IPS-20b (cell line): Measurements from ENCODE around the gene WSCD2.

Experiments
- H3K27ac ChIP-seq: one replicate; pipeline ENCODE4 v1.5.1; 2013; ENCODE audit warnings: low read length
- H3K27me3 ChIP-seq: 2 replicates; pipeline ENCODE4 v1.6.1; 2013; ENCODE audit warnings: mild to moderate bottlenecking, low read length, inconsistent platforms; ENCODE audit not compliant: insufficient read depth
- H3K36me3 ChIP-seq: 2 replicates; pipeline ENCODE4 v1.6.1; 2013; ENCODE audit warnings: low read depth, mild to moderate bottlenecking, inconsistent platforms, low read length, moderate library complexity; ENCODE audit not compliant: insufficient read depth
- H3K4me1 ChIP-seq: 2 replicates; pipeline ENCODE4 v1.6.1; 2013; ENCODE audit warnings: mild to moderate bottlenecking, control low read depth, inconsistent platforms, low read length, moderate library complexity; ENCODE audit not compliant: insufficient read depth
- H3K4me3 ChIP-seq: 2 replicates; pipeline ENCODE4 v1.5.1; 2013; ENCODE audit warnings: mild to moderate bottlenecking, low read length, inconsistent platforms
- H3K9ac ChIP-seq: 2 replicates; pipeline ENCODE4 v1.6.1; 2013; ENCODE audit warnings: low read depth, mild to moderate bottlenecking, inconsistent platforms, low read length, moderate library complexity
- H3K9me3 ChIP-seq: 2 replicates; pipeline ENCODE4 v1.6.1; 2013; ENCODE audit warnings: mild to moderate bottlenecking, low read depth, low read length, inconsistent platforms; ENCODE audit not compliant: insufficient read depth

WSCD2 gene

DNA sequence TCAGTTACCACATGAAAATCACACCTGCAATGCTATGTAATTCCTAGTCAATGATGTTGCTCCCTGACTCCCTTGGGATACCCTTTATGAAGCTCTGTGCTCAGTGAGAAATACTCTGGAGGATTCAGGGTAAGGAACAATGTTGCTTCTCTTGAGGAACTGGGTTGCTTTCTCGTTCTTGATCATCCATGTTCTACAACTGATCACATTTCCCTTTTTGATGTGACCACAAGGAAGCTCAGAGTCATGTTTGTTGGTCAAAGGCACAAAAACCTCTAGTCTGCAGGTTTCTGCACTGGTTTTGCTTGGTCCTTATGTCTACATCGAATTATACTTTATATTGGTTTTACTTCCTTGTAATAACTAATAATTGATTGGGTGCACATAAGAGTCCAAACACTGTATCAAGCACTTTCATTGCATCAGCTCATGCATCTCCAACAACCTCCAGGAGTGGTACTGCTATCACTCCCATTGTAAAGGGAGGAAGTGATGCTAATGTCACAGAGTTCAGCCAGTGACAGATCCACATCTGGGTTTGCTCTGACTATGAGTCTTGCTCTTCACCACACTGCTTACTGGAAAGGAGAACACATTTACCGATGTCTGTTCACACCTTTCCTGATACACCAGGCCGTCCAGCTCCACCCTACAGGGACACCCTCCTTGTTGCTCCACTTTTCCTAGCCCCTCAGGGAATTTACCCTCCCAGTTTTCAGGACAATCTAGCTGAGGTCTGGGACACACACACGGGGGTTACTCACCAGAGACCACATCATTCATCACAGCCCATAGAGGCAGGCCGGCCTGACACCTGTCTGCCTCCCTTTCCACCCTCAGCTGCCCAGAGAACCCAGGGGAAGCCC is 169.0 kb downstream of the WSCD2 start:
- Histone ChIP-seq H3K9ac (no peak overlapping the region), H3K27me3 (no peaks in the 10 kb centered on the region), H3K36me3 (no peaks in the 10 kb centered on the region), H3K4me3 (no peak overlapping the region), H3K27ac (no peak overlapping the region), H3K9me3 (no peaks in the 10 kb centered on the region), H3K4me1 (peaks cover 5% of the 10 kb centered on the region)

DNA sequence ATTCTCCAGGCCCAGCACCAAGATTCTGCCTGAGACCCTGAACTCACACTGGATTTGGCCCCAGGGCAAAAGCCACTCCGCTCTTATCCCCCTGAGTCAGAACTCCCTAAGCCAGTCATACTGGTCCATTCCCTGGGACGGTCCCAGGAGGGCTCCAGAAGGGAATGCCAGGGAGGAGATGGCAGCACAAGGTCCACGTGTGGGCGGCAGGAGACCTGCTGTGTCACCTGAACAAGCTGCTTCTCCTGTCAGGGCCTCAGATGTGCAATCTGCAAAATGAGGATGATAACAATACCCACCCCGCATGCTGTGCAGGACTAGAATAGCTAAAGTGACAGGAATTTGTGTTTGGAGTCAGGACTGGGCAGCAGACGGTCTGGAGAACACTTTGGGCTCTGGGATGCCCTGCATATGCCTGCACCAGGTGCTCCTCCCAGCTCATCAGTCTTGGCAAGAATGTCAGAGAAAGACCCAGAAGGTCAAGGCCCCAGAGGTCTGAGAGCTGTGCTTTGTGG is 169.7 kb downstream of the WSCD2 start:
- Histone ChIP-seq H3K27ac (no peak overlapping the region), H3K36me3 (no peaks in the 10 kb centered on the region), H3K4me1 (peaks cover 5% of the 10 kb centered on the region), H3K9me3 (no peaks in the 10 kb centered on the region), H3K9ac (no peak overlapping the region), H3K27me3 (no peaks in the 10 kb centered on the region), H3K4me3 (no peak overlapping the region)

DNA sequence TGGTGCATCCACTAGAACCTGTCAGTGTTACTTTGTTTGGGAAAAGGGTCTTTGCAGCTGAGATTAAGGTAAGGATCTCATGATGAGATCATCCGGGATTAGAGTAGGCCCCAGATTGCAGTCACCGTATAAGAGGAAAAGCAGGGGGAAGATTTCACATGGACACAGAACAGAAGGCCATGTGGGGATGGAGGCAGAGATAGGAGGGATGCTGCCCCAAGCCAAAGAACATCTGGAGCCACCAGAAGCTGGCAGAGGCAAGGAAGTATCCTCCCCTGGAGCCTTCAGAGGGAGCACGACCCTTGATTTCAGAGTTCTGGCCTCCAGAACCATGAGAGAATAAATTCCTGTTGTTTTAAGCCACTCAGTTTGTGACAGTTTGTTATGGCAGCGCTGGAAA is 170.4 kb downstream of the WSCD2 start:
- no peak overlapping the region for H3K9ac ChIP-seq
- no peaks in the 10 kb centered on the region for H3K36me3 ChIP-seq
- no peaks in the 10 kb centered on the region for H3K27me3 ChIP-seq
- H3K9me3 ChIP-seq, result no peaks in the 10 kb centered on the region
- peaks cover 8% of the 10 kb centered on the region for H3K4me1 ChIP-seq
- H3K4me3 ChIP-seq, result no peak overlapping the region
- no peak overlapping the region for H3K27ac ChIP-seq
